Trophoblast cell (in vitro differentiated cells and primary cell): ENCODE results near the gene ABI1.

Experiments used
- DNase-seq, 2 donors: peaks; one replicate each; pipeline ENCODE4 v3.0.0-alpha.2; 2016
- H2AFZ ChIP-seq: 2 replicates; pipeline ENCODE4 v1.6.1; 2013; ENCODE audit warnings: low read length, moderate library complexity, mild to moderate bottlenecking; ENCODE audit not compliant: insufficient read depth, poor library complexity
- H2AK5ac ChIP-seq: 2 replicates; pipeline ENCODE4 v1.6.1; 2013; ENCODE audit warnings: mild to moderate bottlenecking, low read length
- H2BK120ac ChIP-seq: 2 replicates; pipeline ENCODE4 v1.6.1; 2013; ENCODE audit warnings: low read length, mild to moderate bottlenecking, moderate library complexity; ENCODE audit not compliant: insufficient read depth, poor library complexity
- H2BK12ac ChIP-seq: 2 replicates; pipeline ENCODE4 v1.6.1; 2013; ENCODE audit warnings: mild to moderate bottlenecking, low read length, moderate library complexity
- H2BK5ac ChIP-seq: 2 replicates; pipeline ENCODE4 v1.6.1; 2013; ENCODE audit warnings: low read length, low read depth, moderate library complexity, mild to moderate bottlenecking; ENCODE audit not compliant: poor library complexity
- H3K14ac ChIP-seq: 2 replicates; pipeline ENCODE4 v1.6.1; 2013; ENCODE audit warnings: mild to moderate bottlenecking, low read length
- H3K18ac ChIP-seq: 2 replicates; pipeline ENCODE4 v1.6.1; 2013; ENCODE audit warnings: mild to moderate bottlenecking, low read length
- H3K23ac ChIP-seq: 2 replicates; pipeline ENCODE4 v1.6.1; 2013; ENCODE audit warnings: low read length
- H3K27ac ChIP-seq: 2 replicates; pipeline ENCODE4 v1.5.1; 2013; ENCODE audit warnings: low read depth, mild to moderate bottlenecking, inconsistent platforms, low read length, moderate library complexity
- H3K27me3 ChIP-seq: 2 replicates; pipeline ENCODE4 v1.6.1; 2013; ENCODE audit warnings: inconsistent platforms, mild to moderate bottlenecking, low read length, moderate library complexity; ENCODE audit not compliant: insufficient read depth
- H3K36me3 ChIP-seq, 2 experiments: 1 replicate in 1 of 2; 2 replicates in 1 of 2; pipeline ENCODE4 v1.6.1; 2013; ENCODE audit warnings: low read length in 2 of 2, mild to moderate bottlenecking in 2 of 2, moderate library complexity in 1 of 2; ENCODE audit not compliant: insufficient read depth in 2 of 2, control insufficient read depth in 1 of 2
- H3K4ac ChIP-seq: 2 replicates; pipeline ENCODE4 v1.6.1; 2013; ENCODE audit warnings: low read depth, mild to moderate bottlenecking, low read length, moderate library complexity
- H3K4me1 ChIP-seq, 2 experiments: 1 replicate in 1 of 2; 2 replicates in 1 of 2; pipeline ENCODE4 v1.6.1; 2013; ENCODE audit warnings: low read length in 2 of 2, mild to moderate bottlenecking in 2 of 2, moderate library complexity in 1 of 2; ENCODE audit not compliant: insufficient read depth in 2 of 2, control insufficient read depth in 1 of 2
- H3K4me2 ChIP-seq: 2 replicates; pipeline ENCODE4 v1.6.1; 2013; ENCODE audit warnings: inconsistent platforms, mild to moderate bottlenecking, low read length, moderate library complexity
- H3K4me3 ChIP-seq: 2 replicates; pipeline ENCODE4 v1.5.1; 2013; ENCODE audit warnings: mild to moderate bottlenecking, low read depth, low read length, inconsistent platforms
- H3K79me1 ChIP-seq: one replicate; pipeline ENCODE4 v1.6.1; 2013; ENCODE audit warnings: low read length
- H3K79me2 ChIP-seq: 2 replicates; pipeline ENCODE4 v1.6.1; 2013; ENCODE audit warnings: low read length, mild to moderate bottlenecking; ENCODE audit not compliant: control insufficient read depth, insufficient read depth, poor library complexity
- H3K9ac ChIP-seq: 2 replicates; pipeline ENCODE4 v1.6.1; 2013; ENCODE audit warnings: mild to moderate bottlenecking, low read length
- H3K9me3 ChIP-seq: 2 replicates; pipeline ENCODE4 v1.6.1; 2013; ENCODE audit warnings: low read depth, mild to moderate bottlenecking, control low read depth, inconsistent platforms, low read length; ENCODE audit not compliant: insufficient read depth
- H4K12ac ChIP-seq: 2 replicates; pipeline ENCODE4 v1.6.1; 2013; ENCODE audit warnings: low read depth, mild to moderate bottlenecking, low read length, moderate library complexity
- H4K8ac ChIP-seq: 2 replicates; pipeline ENCODE4 v1.6.1; 2013; ENCODE audit warnings: low read depth, mild to moderate bottlenecking, low read length, moderate library complexity
- H4K91ac ChIP-seq: one replicate; pipeline ENCODE4 v1.6.1; 2013; ENCODE audit warnings: low read depth, mild to moderate bottlenecking, low read length, moderate library complexity
- WGBS: extraction: QIAGEN DNeasy Blood & Tissue Kit; methylation state at CpG from one replicate; pipeline ENCODE4 v1.1.7; 2013; ENCODE audit warnings: missing lambda C conversion rate; ENCODE audit not compliant: insufficient read length, insufficient coverage; ENCODE audit errors: extremely low coverage; 5-methylcytosine and 5-hydroxymethylcytosine counted together

ABI1 gene

GRCh38 chr10:26737730-26738129 is 123.0 kb downstream of the ABI1 start:
- H3K9me3 ChIP-seq, result no peaks in the 10 kb centered on the region
- H4K91ac ChIP-seq, result no peak overlapping the region

GRCh38 chr10:26735435-26735834 is 125.3 kb downstream of the ABI1 start:
- Histone ChIP-seq H3K9ac (no peak overlapping the region), H2AFZ (no peak overlapping the region), H3K18ac (no peak overlapping the region), H3K9me3 (no peaks in the 10 kb centered on the region), H3K36me3 (peaks cover 6 to 14% of the 10 kb centered on the region in 2 experiments), H2AK5ac (no peak overlapping the region), H3K79me2 (no peaks in the 10 kb centered on the region), H4K12ac (no peak overlapping the region), H3K27me3 (no peaks in the 10 kb centered on the region), H2BK12ac (no peak overlapping the region), H3K4me2 (no peak overlapping the region), H3K27ac (peak overlapping the region; percentile 32), H3K14ac (no peak overlapping the region), H3K4ac (no peak overlapping the region), H3K4me1 (peaks cover 16 to 27% of the 10 kb centered on the region in 2 experiments), H3K23ac (no peak overlapping the region), H4K8ac (no peak overlapping the region), H3K4me3 (no peak overlapping the region), H2BK120ac (no peak overlapping the region), H3K79me1 (peaks cover 5% of the 10 kb centered on the region), H2BK5ac (no peak overlapping the region), H4K91ac (peak overlapping the region; percentile 36)
- peak in 1 of 2 donors; percentile 13 for DNase-seq
- WGBS, result no CpG with 5 or more reads among the region's 4 CpGs

More at GRCh38 chr10:26737730-26738129, 123.0 kb downstream of the ABI1 start:
- Histone ChIP-seq H4K12ac (no peak overlapping the region), H3K36me3 (peaks cover 4 to 13% of the 10 kb centered on the region in 2 experiments), H2BK5ac (no peak overlapping the region), H3K27me3 (no peaks in the 10 kb centered on the region), H4K8ac (no peak overlapping the region), H2AK5ac (no peak overlapping the region), H3K9ac (no peak overlapping the region), H2BK120ac (no peak overlapping the region), H3K4me2 (no peak overlapping the region), H3K4me3 (no peak overlapping the region), H2BK12ac (no peak overlapping the region), H3K23ac (no peak overlapping the region), H3K14ac (no peak overlapping the region), H3K4me1 (peaks cover 16 to 27% of the 10 kb centered on the region in 2 experiments), H3K27ac (no peak overlapping the region), H3K79me2 (no peaks in the 10 kb centered on the region), H2AFZ (no peak overlapping the region), H3K79me1 (peaks cover 5% of the 10 kb centered on the region), H3K18ac (no peak overlapping the region), H3K4ac (no peak overlapping the region)
- peak; percentile 49 to 58 for DNase-seq
- WGBS, result no CpG with 5 or more reads among the region's 1 CpG

DNA sequence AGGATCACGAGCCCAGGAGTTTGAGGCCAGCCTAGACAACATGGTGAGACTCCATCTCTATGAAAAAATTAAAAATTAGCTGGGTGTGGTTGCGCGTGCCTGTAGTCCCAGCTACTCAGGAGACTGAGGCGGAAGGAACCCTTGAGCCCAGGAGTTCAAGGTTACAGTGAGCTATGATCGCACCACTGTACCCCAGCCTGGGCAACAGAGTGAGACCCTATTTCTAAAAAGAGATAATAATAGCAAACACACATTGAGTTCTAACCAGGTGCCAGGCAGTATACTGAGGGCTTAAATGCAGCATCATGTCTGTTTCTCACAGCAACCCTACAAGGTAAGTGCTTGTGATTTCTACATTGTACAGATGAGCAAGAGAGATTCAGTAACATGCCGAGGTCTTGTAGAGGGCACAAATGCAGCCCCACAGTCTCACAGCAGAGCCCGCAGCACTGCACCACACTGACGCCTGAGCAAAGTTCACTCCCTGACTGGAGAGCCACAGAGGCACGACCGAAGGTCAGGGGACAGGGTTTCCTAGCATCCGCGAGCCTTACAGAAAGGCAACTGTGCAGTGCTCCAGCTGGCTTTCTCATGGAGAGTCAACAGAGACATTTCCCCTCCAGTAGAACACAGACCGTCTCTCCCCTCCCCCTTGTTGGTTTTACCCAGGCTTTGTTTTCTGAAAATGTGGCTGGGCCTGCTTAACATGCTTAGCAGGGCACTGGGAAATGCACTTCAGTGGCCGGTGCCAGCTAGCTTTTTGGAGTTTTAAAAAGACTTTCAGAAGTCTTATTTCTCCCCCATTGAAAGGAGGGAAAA is 126.8 kb downstream of the ABI1 start:
- Histone ChIP-seq H2AFZ (no peak overlapping the region), H3K9ac (no peak overlapping the region), H3K23ac (no peak overlapping the region), H2BK12ac (peak overlapping the region; percentile 2), H2BK120ac (peak overlapping the region; percentile 1), H4K8ac (peak overlapping the region; percentile 12), H4K91ac (peak overlapping the region; percentile 28), H3K27ac (peak overlapping the region; percentile 32), H2AK5ac (no peak overlapping the region), H3K18ac (no peak overlapping the region), H3K4me1 (peaks cover 16 to 27% of the 10 kb centered on the region in 2 experiments), H3K4me3 (no peak overlapping the region), H3K79me1 (peaks cover 5% of the 10 kb centered on the region), H3K79me2 (no peaks in the 10 kb centered on the region), H2BK5ac (peak overlapping the region; percentile 23), H3K27me3 (no peaks in the 10 kb centered on the region), H3K4me2 (peak overlapping the region; percentile 10), H3K14ac (peak overlapping the region; percentile 7), H3K9me3 (no peaks in the 10 kb centered on the region), H4K12ac (no peak overlapping the region), H3K4ac (no peak overlapping the region), H3K36me3 (peaks cover 3 to 16% of the 10 kb centered on the region in 2 experiments)
- peak in 1 of 2 donors; percentile 46 for DNase-seq
- WGBS, result no CpG with 5 or more reads among the region's 14 CpGs

GRCh38 chr10:26730552-26730951 is 130.2 kb downstream of the ABI1 start:
- Histone ChIP-seq H3K18ac (no peak overlapping the region), H4K8ac (no peak overlapping the region), H2AFZ (no peak overlapping the region), H3K27me3 (no peaks in the 10 kb centered on the region), H3K9ac (no peak overlapping the region), H3K14ac (no peak overlapping the region), H3K4me1 (peaks cover 12 to 19% of the 10 kb centered on the region in 2 experiments), H3K4me3 (no peak overlapping the region), H3K27ac (no peak overlapping the region), H2BK120ac (no peak overlapping the region), H3K4ac (no peak overlapping the region), H2BK5ac (no peak overlapping the region), H3K23ac (no peak overlapping the region), H2AK5ac (no peak overlapping the region), H3K9me3 (no peaks in the 10 kb centered on the region), H3K36me3 (peaks cover 4 to 17% of the 10 kb centered on the region in 2 experiments), H4K91ac (no peak overlapping the region), H3K79me1 (peaks cover 5% of the 10 kb centered on the region), H2BK12ac (no peak overlapping the region), H4K12ac (no peak overlapping the region), H3K4me2 (no peak overlapping the region), H3K79me2 (no peaks in the 10 kb centered on the region)
- WGBS, result no CpG with 5 or more reads among the region's 2 CpGs
- DNase-seq, result no peak
